H1 (cell line): ENCODE measurements around the gene PDCL3. TPM values are rescaled to one million over a fixed set of nuclear protein-coding genes. Genes with fewer than 3 reads are reported as not detected.

ENCODE experiments used
- CTCF ChIA-PET: fragments of 300-600 bp; sonication (Branson Sonifier 250); formaldehyde crosslinking; loops from one replicate; lab custom pipeline; 2021; ENCODE audit not compliant: partially characterized antibody; lab: Charles Lee
- POLR2A ChIA-PET: fragments of 300-600 bp; sonication (Branson Sonifier 250); formaldehyde crosslinking; loops from one replicate; lab custom pipeline; 2021; ENCODE audit warnings: inconsistent platforms; ENCODE audit not compliant: partially characterized antibody; lab: Charles Lee
- DNase-seq, 2 experiments: peaks; one replicate each; pipeline versions ENCODE4 v3.0.0 to v3.0.0-alpha.2; 2010 to 2022; ENCODE audit warnings: low spot score in 2 of 2, low read depth in 1 of 2, mixed read lengths in 1 of 2
- FAIRE-seq: peaks from 2 replicates; lab custom pipeline; 2011; peaks lifted over from hg19 to GRCh38; lab: Jason Lieb, UNC
- H2AFZ ChIP-seq: 2 replicates; pipeline ENCODE4 v1.8.1; 2012; ENCODE audit warnings: low read length, inconsistent platforms
- H2AK5ac ChIP-seq: 2 replicates; pipeline ENCODE4 v1.6.1; 2013; ENCODE audit warnings: low read depth, low read length
- H2BK120ac ChIP-seq: replicated peaks from 2 replicates; pipeline ENCODE3; 2013; ENCODE audit warnings: low read depth, low read length, inconsistent platforms
- H2BK12ac ChIP-seq: 2 replicates; pipeline ENCODE4 v1.6.1; 2013; ENCODE audit warnings: low read depth, low read length
- H2BK15ac ChIP-seq: 2 replicates; pipeline ENCODE4 v1.6.1; 2013; ENCODE audit warnings: low read length
- H2BK20ac ChIP-seq: 2 replicates; pipeline ENCODE4 v1.6.1; 2013; ENCODE audit warnings: low read length
- H2BK5ac ChIP-seq: 2 replicates; pipeline ENCODE4 v1.6.1; 2013; ENCODE audit warnings: low read depth, low read length
- H3K14ac ChIP-seq: 2 replicates; pipeline ENCODE4 v1.6.1; 2013; ENCODE audit warnings: inconsistent platforms; ENCODE audit not compliant: insufficient read length
- H3K18ac ChIP-seq: 2 replicates; pipeline ENCODE4 v1.6.1; 2013; ENCODE audit warnings: low read length; ENCODE audit errors: extremely low read depth
- H3K23ac ChIP-seq: 2 replicates; pipeline ENCODE4 v1.6.1; 2013; ENCODE audit warnings: inconsistent platforms; ENCODE audit not compliant: insufficient read length
- H3K23me2 ChIP-seq: 2 replicates; pipeline ENCODE4 v1.6.1; 2013; ENCODE audit warnings: low read depth, low read length
- H3K27ac ChIP-seq: 2 replicates; pipeline ENCODE4 v1.6.1; 2011; ENCODE audit warnings: low read depth, low read length, inconsistent platforms
- H3K27me3 ChIP-seq, 4 experiments: replicated peaks in 1 of 4; 1 replicate in 1 of 4; 2 replicates in 3 of 4; pipeline versions ENCODE4 v1.6.1 to v1.8.1; 2011 to 2013; ENCODE audit warnings: low read length in 3 of 4, mild to moderate bottlenecking in 3 of 4, inconsistent platforms in 2 of 4, mixed read lengths in 2 of 4, moderate library complexity in 1 of 4; ENCODE audit not compliant: control insufficient read depth in 3 of 4, insufficient read depth in 3 of 4; ENCODE audit errors: extremely low read depth in 1 of 4
- H3K36me3 ChIP-seq, 4 experiments: 2 replicates each; pipeline versions ENCODE4 v1.6.1 to v1.8.1; 2011 to 2013; ENCODE audit warnings: mild to moderate bottlenecking in 4 of 4, low read length in 3 of 4, moderate library complexity in 2 of 4, control low read depth in 1 of 4, inconsistent platforms in 1 of 4; ENCODE audit not compliant: insufficient read depth in 4 of 4, control insufficient read depth in 2 of 4
- H3K4ac ChIP-seq: replicated peaks from 2 replicates; pipeline ENCODE3; 2013; ENCODE audit warnings: low read length, low read depth, mixed read lengths, inconsistent platforms; ENCODE audit not compliant: insufficient read length
- H3K4me1 ChIP-seq, 4 experiments: replicated peaks in 1 of 4; 1 replicate in 1 of 4; 2 replicates in 3 of 4; pipeline versions ENCODE4 v1.6.1 to v1.8.1; 2011 to 2013; ENCODE audit warnings: low read length in 3 of 4, inconsistent platforms in 2 of 4, mixed read lengths in 1 of 4; ENCODE audit not compliant: insufficient read depth in 4 of 4, control insufficient read depth in 3 of 4
- H3K4me2 ChIP-seq, 2 experiments: 2 replicates each; pipeline versions ENCODE4 v1.6.1 to v1.8.1; 2011 to 2013; ENCODE audit warnings: low read depth in 2 of 2, low read length in 2 of 2, control low read depth in 1 of 2, inconsistent platforms in 1 of 2, mild to moderate bottlenecking in 1 of 2; ENCODE audit not compliant: insufficient read depth in 1 of 2
- H3K4me3 ChIP-seq, 4 experiments: fragments of 200-600, 300-600 bp in 1 of 4; sonication (generic), shearing (Covaris generic), sonication (Bioruptor Twin) in 1 of 4; 2 replicates each; pipeline versions ENCODE4 v1.5.1 to v1.8.1; 2011 to 2016; ENCODE audit warnings: low read length in 4 of 4, low read depth in 3 of 4, control low read depth in 2 of 4, inconsistent platforms in 2 of 4, mild to moderate bottlenecking in 2 of 4, mixed read lengths in 1 of 4, moderate library complexity in 1 of 4; ENCODE audit not compliant: insufficient read depth in 2 of 4; ENCODE audit errors: extremely low read depth in 1 of 4
- H3K56ac ChIP-seq: replicated peaks from 2 replicates; pipeline ENCODE3; 2013; ENCODE audit warnings: low read depth, mild to moderate bottlenecking, mixed read lengths, low read length, inconsistent platforms; ENCODE audit not compliant: insufficient read length
- H3K79me1 ChIP-seq: 2 replicates; pipeline ENCODE4 v1.6.1; 2013; ENCODE audit warnings: low read depth, low read length, control low read depth
- H3K79me2 ChIP-seq, 2 experiments: 2 replicates each; pipeline versions ENCODE4 v1.6.1 to v1.8.1; 2012 to 2013; ENCODE audit warnings: low read length in 2 of 2, mild to moderate bottlenecking in 2 of 2, inconsistent platforms in 1 of 2; ENCODE audit not compliant: insufficient read depth in 2 of 2, control insufficient read depth in 1 of 2
- H3K9ac ChIP-seq, 4 experiments: replicated peaks in 1 of 4; 1 replicate in 1 of 4; 2 replicates in 3 of 4; pipeline versions ENCODE4 v1.6.1 to v1.8.1; 2011 to 2013; ENCODE audit warnings: low read depth in 3 of 4, low read length in 3 of 4, control low read depth in 2 of 4, mild to moderate bottlenecking in 2 of 4, moderate library complexity in 2 of 4, inconsistent platforms in 1 of 4; ENCODE audit errors: extremely low read depth in 1 of 4
- H3K9me3 ChIP-seq, 2 experiments: 2 replicates each; pipeline versions ENCODE4 v1.6.1 to v1.8.1; 2012 to 2013; ENCODE audit warnings: mild to moderate bottlenecking in 2 of 2, moderate library complexity in 2 of 2, control low read depth in 1 of 2, inconsistent platforms in 1 of 2, low read depth in 1 of 2, low read length in 1 of 2, mixed read lengths in 1 of 2; ENCODE audit not compliant: insufficient read depth in 2 of 2
- H4K20me1 ChIP-seq, 2 experiments: replicated peaks in 1 of 2; 2 replicates each; pipeline versions ENCODE3 to v1.8.1; 2011 to 2013; ENCODE audit warnings: inconsistent platforms in 2 of 2, low read length in 2 of 2, mild to moderate bottlenecking in 1 of 2; ENCODE audit not compliant: insufficient read depth in 2 of 2, control insufficient read depth in 1 of 2
- H4K5ac ChIP-seq: 2 replicates; pipeline ENCODE4 v1.6.1; 2013; ENCODE audit warnings: low read length, low read depth, mixed read lengths, inconsistent platforms; ENCODE audit not compliant: insufficient read length
- H4K8ac ChIP-seq: 2 replicates; pipeline ENCODE4 v1.8.0; 2013; ENCODE audit warnings: mild to moderate bottlenecking, moderate library complexity, low read length, inconsistent platforms; ENCODE audit not compliant: insufficient read depth; ENCODE audit errors: extremely low read depth
- H4K91ac ChIP-seq: replicated peaks from 2 replicates; pipeline ENCODE3; 2013; ENCODE audit warnings: low read length, mixed read lengths, inconsistent platforms; ENCODE audit not compliant: insufficient read length
- ATF2 ChIP-seq: IDR thresholded peaks from 2 replicates; pipeline ENCODE4 v1.6.1; 2012; ENCODE audit warnings: low read length, inconsistent platforms
- BCL11A ChIP-seq, 2 experiments: IDR thresholded peaks; one replicate each; pipeline ENCODE4 v1.6.1; 2011; ENCODE audit warnings: low read depth in 2 of 2, low read length in 2 of 2, mild to moderate bottlenecking in 2 of 2
- CBX5 ChIP-seq: fragments of 300-800, 300-1000 bp; sonication (generic); IDR thresholded peaks from 2 replicates; pipeline ENCODE4 v1.7.1; 2016; ENCODE audit warnings: antibody characterized with exemption, low read length, low read depth
- CBX8 ChIP-seq: fragments of 300-800, 300-1000 bp; sonication (generic); IDR thresholded peaks from 2 replicates; pipeline ENCODE4 v1.7.1; 2016; ENCODE audit warnings: low read depth, low read length, borderline replicate concordance
- EZH2 ChIP-seq: fragments of 200-600 bp; sonication (generic); IDR thresholded peaks from 2 replicates; pipeline ENCODE4 v1.7.1; 2012; ENCODE audit warnings: low read depth, mild to moderate bottlenecking, moderate library complexity, low read length, inconsistent platforms; ENCODE audit not compliant: severe bottlenecking
- GABPA ChIP-seq: IDR thresholded peaks from 2 replicates; pipeline ENCODE4 v1.6.1; 2011; ENCODE audit warnings: mild to moderate bottlenecking, low read length, moderate library complexity, borderline replicate concordance; ENCODE audit not compliant: insufficient read depth
- JUN ChIP-seq: IDR thresholded peaks from 2 replicates; pipeline ENCODE4 v1.6.1; 2011; ENCODE audit warnings: low read depth, mild to moderate bottlenecking, improper control_type of control experiment, low read length
- KDM1A ChIP-seq: fragments of 200-600, 300-600 bp; sonication (generic); IDR thresholded peaks from 2 replicates; pipeline ENCODE4 v1.7.1; 2016; ENCODE audit warnings: mild to moderate bottlenecking, low read length, borderline replicate concordance
- PHF8 ChIP-seq: fragments of 200-600 bp; sonication (generic); conservative IDR thresholded peaks from 2 replicates; pipeline ENCODE4 v1.7.1; 2012; ENCODE audit warnings: low read depth, mild to moderate bottlenecking, inconsistent platforms, low read length, moderate library complexity
- POLR2AphosphoS5 ChIP-seq: IDR thresholded peaks from 2 replicates; pipeline ENCODE4 v1.6.1; 2011; ENCODE audit warnings: low read depth, low read length
- SIN3A ChIP-seq, 2 experiments: IDR thresholded peaks in 1 of 2; conservative IDR thresholded peaks in 1 of 2; 2 replicates each; pipeline ENCODE4 v1.6.1; 2011 to 2012; ENCODE audit warnings: low read length in 2 of 2, improper control_type of control experiment in 1 of 2, low read depth in 1 of 2, mild to moderate bottlenecking in 1 of 2
- SP1 ChIP-seq: IDR thresholded peaks from 2 replicates; pipeline ENCODE4 v1.6.1; 2011; ENCODE audit warnings: low read depth, low read length
- SP4 ChIP-seq: IDR thresholded peaks from 2 replicates; pipeline ENCODE4 v1.6.1; 2012; ENCODE audit warnings: low read length, inconsistent platforms
- WGBS, 2 experiments: shearing (Covaris generic) in 1 of 2; methylation state at CpG; one replicate each; pipeline versions ENCODE4 v1.1.6 to v1.1.7; 2013 to 2015; ENCODE audit warnings: low lambda C conversion rate in 2 of 2, mixed read lengths in 2 of 2, inconsistent platforms in 1 of 2, low coverage in 1 of 2, missing lambda C conversion rate in 1 of 2; ENCODE audit not compliant: insufficient replicate concordance in 2 of 2, insufficient coverage in 1 of 2, insufficient read length in 1 of 2; ENCODE audit errors: extremely low coverage in 1 of 2, missing lambda C conversion rate in 1 of 2; 5-methylcytosine and 5-hydroxymethylcytosine counted together
- polyA plus RNA-seq, 7 experiments: library from polyadenylated mRNA; depleted of rRNA in 3 of 7; stranded (reverse) in 5 of 7; unstranded in 2 of 7; fragments of >200 nt in 5 of 7; fragments of 200-250 nt in 2 of 7; gene quantifications; 1 replicate in 5 of 7; 2 replicates in 1 of 7; 4 replicates in 1 of 7; pipeline versions ENCODE4 v1.2.1 to v1.2.3, GENCODE V29; 2011 to 2013; ENCODE audit warnings: missing spikeins in 2 of 7, mixed read lengths in 2 of 7
- total RNA-seq: library from RNA; stranded (reverse); fragmentation: NEBNext Ultra II Directional; extraction: Animal tissue kit (Norgen Biotek cat#: 25700); gene quantifications from 2 replicates; pipeline ENCODE4 v1.2.1, GENCODE V29; 2021

Gene PDCL3
- total and polyA plus RNA-seq, 2 of the 8 experiments (the other 6 are each of a cell fraction or from before 2014, with no cell fraction given), result 19.8 to 29.4 TPM

GRCh38 chr2:100624536-100624935 lies 61.7 kb downstream of the PDCL3 start:
- Histone ChIP-seq H2BK20ac (no peak overlapping the region), H3K9me3 (peaks cover 3 to 8% of the 10 kb centered on the region in 2 experiments; a peak in 1 of 4 replicates), H2BK12ac (no peak overlapping the region), H3K27me3 (no peaks in the 10 kb centered on the region), H2BK5ac (no peak overlapping the region), H3K23me2 (no peaks in the 10 kb centered on the region), H3K79me1 (no peaks in the 10 kb centered on the region), H4K8ac (no peak overlapping the region), H3K23ac (no peak overlapping the region), H3K4me1 (no peaks in the 10 kb centered on the region; a peak in 1 of 7 replicates), H3K4me3 (no peak overlapping the region), H3K79me2 (no peaks in the 10 kb centered on the region), H3K56ac (no peak overlapping the region), H3K9ac (no peak overlapping the region), H2BK120ac (no peak overlapping the region), H4K5ac (no peak overlapping the region), H3K4me2 (no peak overlapping the region), H3K36me3 (no peaks in the 10 kb centered on the region), H4K91ac (no peak overlapping the region), H3K14ac (no peak overlapping the region), H4K20me1 (no peaks in the 10 kb centered on the region), H3K27ac (no peak overlapping the region), H3K4ac (no peak overlapping the region), H2AFZ (no peak overlapping the region), H2AK5ac (no peak overlapping the region), H2BK15ac (no peak overlapping the region), H3K18ac (no peak overlapping the region)
- POLR2A ChIA-PET, result no interaction called here
- FAIRE-seq, result no peak
- no peak for DNase-seq
- CTCF ChIA-PET, result interaction anchor here (1.0 kb wide), 1 partner anchor 18 kb away, joined by 3 read pairs; no protein-coding TSS in a partner anchor
- 92% methylated on average over 4 of the region's 4 CpGs; no CpG with 5 or more reads in 1 of the 2 experiments for WGBS, 2 experiments
- TF ChIP-seq EZH2 (no peak), BCL11A (IDR thresholded peaks at IDR 0.05; ENCODE audit: low read depth in 2 of 2, low read length in 2 of 2) (no peak), CBX5 (no peak), SIN3A (conservative IDR thresholded peaks at IDR 0.05 in 1 of 2, IDR thresholded peaks at IDR 0.05 in 1 of 2; ENCODE audit: low read depth in 1 of 2, low read length in 2 of 2) (no peak), SP4 (no peak), POLR2AphosphoS5 (no peak), ATF2 (no peak), CBX8 (no peak), GABPA (no peak), KDM1A (no peak), SP1 (no peak), PHF8 (no peak), JUN (no peak)
